ENCODE data around the gene TCF19. TPM values are rescaled to one million over a fixed set of nuclear protein-coding genes. Genes with fewer than 3 reads are reported as not detected.

Gene TCF19
- total and polyA plus RNA-seq, 10 of the 15 experiments (the other 5 are each of a cell fraction or from before 2014, with no cell fraction given), result 7.7 to 103 (median 53.3) TPM

- peak; percentile 6 for ATAC-seq
- WGBS (ENCODE audit: insufficient coverage, insufficient replicate concordance, low lambda C conversion rate, missing lambda C conversion rate), result 12% methylated on average over 11 of the region's 11 CpGs
- peak overlapping the region; percentile 92 for H3K4me2 ChIP-seq (ENCODE audit: control insufficient read depth, insufficient read depth)
- no peaks in the 10 kb centered on the region for H3K27me3 ChIP-seq (replicated peaks in 1 of 2; ENCODE audit: control insufficient read depth in 2 of 2, insufficient read depth in 2 of 2, low read length in 1 of 2)
- DNase-seq (ENCODE audit: low read depth, low spot score), result no peak
- POLR2A ChIA-PET, result interaction anchor here (0.5 to 1.5 kb wide), 11 partner anchors 10 to 391 kb away, joined by 3 to 9 read pairs (median 3); no protein-coding TSS in a partner anchor
- peak overlapping the region; percentile 78 for H3K9ac ChIP-seq (ENCODE audit: control insufficient read depth, insufficient read depth, low read length)
- H3K4me3 ChIP-seq, result peak overlapping the region; percentile 67
- intact Hi-C loops (cut with micrococcal nuclease; ENCODE audit: unreplicated experiment), result no loop called here
- H3K9me3 ChIP-seq (replicated peaks; ENCODE audit: control insufficient read depth, insufficient read depth, low read length), result no peaks in the 10 kb centered on the region; the same call in 2 of the 3 replicates
- CTCF ChIA-PET, result interaction anchor here (0.9 to 1.8 kb wide), 4 partner anchors 58 to 380 kb away, joined by 3 to 8 read pairs (median 3); partner anchors contain the start of gene LTB
- in situ Hi-C loops (cut with MboI), result no loop called here
- 0 out of 2 replicates have a peak, but pooled peaks have one; percentile 55 for TF ChIP-seq TCF12 (IDR thresholded peaks at IDR 0.05; ENCODE audit: low read depth, low read length)
- no peak for TF ChIP-seq MXI1 (IDR thresholded peaks at IDR 0.05; ENCODE audit: low read depth, low read length)
- peak; percentile 33 to 88; a peak in 3 of 4 replicates for TF ChIP-seq SRF (IDR thresholded peaks at IDR 0.05; ENCODE audit: low read depth in 2 of 2, low read length in 2 of 2)
- 0 out of 2 replicates have a peak, but pooled peaks have one; percentile 12 for TF ChIP-seq YY1 (IDR thresholded peaks at IDR 0.05; ENCODE audit: low read depth, low read length)
- H2AFZ ChIP-seq (ENCODE audit: control insufficient read depth, low read depth, low read length), result peak overlapping the region; percentile 25; the same call in 1 of the 2 replicates
- peak overlapping the region; percentile 84 for H3K27ac ChIP-seq (ENCODE audit: control insufficient read depth, insufficient read depth)
- RAD21 ChIA-PET (ENCODE audit: unreplicated experiment), result interaction anchor here (0.9 to 1.5 kb wide), 8 partner anchors 18 to 300 kb away, joined by 3 to 10 read pairs (median 4); no protein-coding TSS in a partner anchor
- FAIRE-seq, result no peak
- H4K20me1 ChIP-seq (ENCODE audit: control insufficient read depth, insufficient read depth), result no peaks in the 10 kb centered on the region
- peaks cover 25% of the 10 kb centered on the region for H3K4me1 ChIP-seq (ENCODE audit: control insufficient read depth, insufficient read depth, low read length)
- BruUV-seq (replicated peaks), result no TSS peak
- H3K36me3 ChIP-seq (ENCODE audit: control insufficient read depth in 2 of 2, insufficient read depth in 2 of 2, low read length in 1 of 2), result no peaks in the 10 kb centered on the region; a peak in 1 of 4 replicates
- SMC1A ChIA-PET (ENCODE audit: uncharacterized antibody, unreplicated experiment), result interaction anchor here (0.9 to 1.7 kb wide), 8 partner anchors 10 to 198 kb away, joined by 3 to 10 read pairs (median 4); no protein-coding TSS in a partner anchor
- peaks cover 31% of the 10 kb centered on the region for H3K79me2 ChIP-seq (ENCODE audit: control insufficient read depth, insufficient read depth, low read length)
These were observed 44.1 kb downstream of the TCF19 start for GRCh38 chr6:31202259-31203166.

Measured in GM12878 (cell line).